GM13976 (cell line): Measurements from ENCODE around the gene OSER1.

ENCODE experiments used
- DNase-seq: peaks from one replicate; pipeline ENCODE4 v3.0.0; 2012; ENCODE audit warnings: low spot score
- in situ Hi-C: fragments of 300-500 bp; cut with MboI; formaldehyde crosslinking; loops from one replicate; pipeline ENCODE4 v1.12.0; 2022; ENCODE audit warnings: low sequenced_read_pairs, mixed read lengths, inconsistent platforms; ENCODE audit not compliant: unreplicated experiment
- TF ChIP-seq, protein P1 (sequence below): IDR thresholded peaks from 2 replicates; pipeline ENCODE4 v1.5.1; 2012; ENCODE audit warnings: borderline replicate concordance, mild to moderate bottlenecking; ENCODE audit not compliant: insufficient read depth; ENCODE audit errors: extremely low read depth, missing control alignments, control extremely low read depth

OSER1 gene

DNA sequence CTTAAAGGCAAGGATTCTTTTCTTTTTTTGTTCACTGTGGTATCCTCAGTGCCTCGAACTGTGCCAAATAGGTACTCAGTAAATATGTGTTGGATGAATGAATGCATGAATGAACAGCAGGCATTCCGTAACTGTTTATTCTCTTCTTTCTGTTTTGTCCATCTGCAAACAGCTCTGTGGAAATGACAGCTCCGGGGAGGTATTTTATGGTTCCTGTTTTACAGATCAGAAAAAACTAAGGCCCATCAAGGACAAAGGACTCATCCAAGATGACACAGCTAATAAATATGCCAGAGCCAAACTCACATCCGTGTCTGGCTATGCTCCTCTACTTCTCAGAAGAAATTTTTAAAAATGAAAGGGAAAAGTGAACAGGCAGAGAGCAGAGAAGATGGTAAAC lies 44.6 kb downstream of the OSER1 start:
- DNase-seq = no peak

DNA sequence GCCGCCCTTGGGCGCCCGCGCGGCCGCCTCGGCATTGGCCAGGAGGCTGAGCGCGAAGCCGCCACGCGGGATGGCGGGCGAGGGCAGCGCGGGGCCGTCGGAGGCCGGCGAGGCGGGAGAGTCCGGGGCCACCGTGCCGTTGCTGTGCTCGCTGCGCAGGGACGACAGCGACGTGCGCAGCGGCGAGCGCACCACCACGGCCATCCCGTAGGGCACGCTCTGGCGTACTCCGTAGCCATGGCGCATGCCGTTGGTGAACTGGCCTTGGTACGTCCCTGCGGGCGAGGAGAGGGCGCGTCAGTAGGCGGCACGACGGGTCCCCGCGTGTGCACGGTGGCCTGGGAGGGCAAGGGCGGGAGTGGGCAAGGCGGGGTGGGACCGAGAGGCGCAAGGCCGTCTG lies 50.4 kb downstream of the OSER1 start:
- TF ChIP-seq, protein P1, sequence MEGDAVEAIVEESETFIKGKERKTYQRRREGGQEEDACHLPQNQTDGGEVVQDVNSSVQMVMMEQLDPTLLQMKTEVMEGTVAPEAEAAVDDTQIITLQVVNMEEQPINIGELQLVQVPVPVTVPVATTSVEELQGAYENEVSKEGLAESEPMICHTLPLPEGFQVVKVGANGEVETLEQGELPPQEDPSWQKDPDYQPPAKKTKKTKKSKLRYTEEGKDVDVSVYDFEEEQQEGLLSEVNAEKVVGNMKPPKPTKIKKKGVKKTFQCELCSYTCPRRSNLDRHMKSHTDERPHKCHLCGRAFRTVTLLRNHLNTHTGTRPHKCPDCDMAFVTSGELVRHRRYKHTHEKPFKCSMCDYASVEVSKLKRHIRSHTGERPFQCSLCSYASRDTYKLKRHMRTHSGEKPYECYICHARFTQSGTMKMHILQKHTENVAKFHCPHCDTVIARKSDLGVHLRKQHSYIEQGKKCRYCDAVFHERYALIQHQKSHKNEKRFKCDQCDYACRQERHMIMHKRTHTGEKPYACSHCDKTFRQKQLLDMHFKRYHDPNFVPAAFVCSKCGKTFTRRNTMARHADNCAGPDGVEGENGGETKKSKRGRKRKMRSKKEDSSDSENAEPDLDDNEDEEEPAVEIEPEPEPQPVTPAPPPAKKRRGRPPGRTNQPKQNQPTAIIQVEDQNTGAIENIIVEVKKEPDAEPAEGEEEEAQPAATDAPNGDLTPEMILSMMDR = no peak
- in situ Hi-C loops = no loop called here
- no peak for DNase-seq

More for the DNA sequence above, 44.6 kb downstream of the OSER1 start:
- TF ChIP-seq, protein P1 = no peak
- in situ Hi-C loops = no loop called here

DNA sequence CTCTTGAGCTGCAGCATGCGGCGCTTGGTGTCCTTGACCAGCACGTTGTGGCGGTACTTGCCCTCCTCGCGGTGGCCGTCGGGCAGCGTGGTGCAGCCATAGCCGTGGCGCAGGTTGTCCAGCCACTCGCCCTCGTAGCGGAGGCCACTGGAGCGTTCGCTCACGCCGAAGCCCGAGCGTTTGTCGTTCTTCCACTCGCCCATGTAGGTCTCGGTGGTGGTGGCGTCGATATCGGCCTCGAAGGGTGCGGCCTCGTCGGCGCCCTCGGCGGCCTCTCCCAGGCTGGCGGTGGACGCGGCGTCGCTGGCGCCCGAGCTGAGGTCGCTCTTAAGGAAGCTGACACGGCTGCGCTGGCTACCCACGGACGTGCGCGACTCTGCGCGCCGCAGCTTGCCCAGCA lies 50.9 kb downstream of the OSER1 start:
- DNase-seq = no peak
- in situ Hi-C loops = no loop called here
- TF ChIP-seq, protein P1 = no peak

DNA sequence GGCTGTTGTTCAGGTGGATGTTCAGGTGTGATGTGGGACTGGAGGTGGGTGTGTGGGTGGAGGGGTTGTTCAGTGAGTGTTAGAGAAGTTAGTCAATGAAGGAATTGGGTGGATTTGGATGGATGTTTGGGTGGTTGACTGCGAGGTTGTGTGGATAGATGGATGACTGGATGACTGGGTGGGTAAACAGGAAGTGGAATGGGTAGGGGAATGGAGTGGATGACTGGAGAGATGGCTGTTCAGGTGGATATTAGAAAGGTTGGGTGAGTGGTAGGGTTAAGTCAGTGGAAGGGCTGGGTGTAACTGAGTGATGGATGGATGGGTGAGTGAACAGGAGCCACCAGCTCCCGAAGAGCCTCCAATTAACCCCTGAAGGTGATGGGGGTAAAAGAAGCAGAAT lies 51.4 kb downstream of the OSER1 start:
- in situ Hi-C loops = no loop called here
- no peak for DNase-seq
- TF ChIP-seq, protein P1 = no peak

DNA sequence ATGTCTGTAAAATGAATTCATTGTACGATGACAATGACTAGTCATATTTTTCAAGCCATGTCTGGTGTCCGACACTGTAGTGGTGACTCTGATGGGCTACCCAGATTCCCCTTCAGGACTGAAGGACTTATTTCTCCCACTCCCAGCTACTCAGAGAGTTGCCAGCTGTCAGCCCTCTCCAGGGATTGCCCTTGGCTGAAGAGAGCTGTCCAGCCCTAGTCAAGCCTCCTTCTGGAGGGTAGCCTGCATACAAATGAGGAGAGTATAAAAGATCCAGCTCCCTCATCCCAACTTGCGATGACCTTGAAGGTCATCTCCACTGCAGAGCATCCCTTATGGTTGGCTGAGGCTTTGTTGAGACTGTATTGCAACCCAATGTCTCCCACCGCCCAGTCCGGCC lies 53.5 kb downstream of the OSER1 start:
- DNase-seq = no peak
- TF ChIP-seq, protein P1 = no peak
- in situ Hi-C loops = no loop called here

DNA sequence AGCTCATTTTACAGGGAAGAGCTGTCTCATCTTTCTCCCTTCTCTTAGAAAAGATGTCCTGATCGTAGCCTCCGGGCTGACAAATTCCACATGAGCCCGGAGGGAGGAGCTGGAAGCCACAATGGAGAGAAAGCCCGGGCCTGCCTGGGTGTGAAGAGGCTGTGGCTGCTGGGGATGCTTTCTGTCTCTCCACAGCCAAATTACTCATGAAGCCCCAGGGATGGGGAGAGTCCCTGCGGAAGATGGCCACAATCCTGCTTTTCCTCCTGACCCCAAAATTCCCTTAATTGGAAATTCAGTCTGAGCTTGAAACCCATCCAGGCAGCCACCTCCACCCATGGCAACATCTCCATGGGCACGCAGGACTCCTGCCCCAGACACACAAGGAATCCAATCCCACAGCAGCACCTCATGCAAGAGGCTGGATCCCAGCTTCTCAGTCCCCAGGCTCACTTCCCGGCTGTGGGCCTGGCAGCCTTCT lies 56.0 kb downstream of the OSER1 start:
- no peak for DNase-seq
- TF ChIP-seq, protein P1 = no peak
- in situ Hi-C loops = no loop called here

DNA sequence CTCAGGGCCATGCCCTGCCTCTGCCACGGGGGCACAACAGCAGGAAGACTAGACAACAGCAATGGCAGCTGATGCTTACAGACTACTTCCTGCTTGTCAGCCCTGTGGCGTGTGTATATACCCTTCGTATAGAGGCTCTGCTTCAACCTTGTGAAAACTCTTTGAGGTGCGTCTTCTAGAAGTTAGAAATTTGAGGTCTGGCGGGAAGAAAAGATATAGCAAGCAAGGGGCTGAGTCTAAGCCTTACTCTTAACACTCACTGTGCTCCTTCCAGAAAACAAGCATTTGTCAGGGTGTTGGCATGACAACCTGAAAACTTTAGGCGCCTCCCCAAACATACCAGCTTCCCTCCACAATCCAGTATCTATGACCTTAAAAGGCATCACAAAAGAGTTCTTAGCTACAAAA lies 56.9 kb downstream of the OSER1 start:
- DNase-seq = no peak
- in situ Hi-C loops = no loop called here
- TF ChIP-seq, protein P1 = no peak
